A673 (cell line): ENCODE measurements around the gene RAP2B. TPM values are rescaled to one million over a fixed set of nuclear protein-coding genes. Genes with fewer than 3 reads are reported as not detected.
A peak's percentile ranks its signal among the peaks of the same experiment; 100 is the strongest.

Experiments
- BruUV-seq: library from RNA; stranded (reverse); fragments of 400-500 nt; replicated peaks from 2 replicates; lab custom pipeline; 2021; lab: Mats Ljungman, UMichigan
- CTCF ChIA-PET: fragments of 300-600 bp; sonication (Branson Sonifier 250); formaldehyde crosslinking; loops from one replicate; lab custom pipeline; 2022; ENCODE audit warnings: antibody characterized with exemption; lab: Charles Lee
- POLR2A ChIA-PET: fragments of 300-600 bp; sonication (Branson Sonifier 250); formaldehyde crosslinking; loops from one replicate; lab custom pipeline; 2022; ENCODE audit warnings: antibody characterized with exemption; ENCODE audit not compliant: low non-redundant PET; lab: Charles Lee
- DNase-seq: peaks from one replicate; pipeline ENCODE4 v3.0.0-alpha.2; 2015; ENCODE audit warnings: low spot score
- H3K27ac ChIP-seq: fragments of 200-600 bp; sonication (generic); 2 replicates; pipeline ENCODE4 v1.5.1; 2016; ENCODE audit warnings: mixed run types, low read depth, mild to moderate bottlenecking, mixed read lengths, antibody characterized with exemption, low read length; ENCODE audit not compliant: poor library complexity, severe bottlenecking
- H3K27me3 ChIP-seq: fragments of 200-600 bp; sonication (generic); replicated peaks from 2 replicates; pipeline ENCODE4 v1.6.1; 2017; ENCODE audit warnings: mixed run types, low read depth, mild to moderate bottlenecking, mixed read lengths, antibody characterized with exemption, low read length; ENCODE audit not compliant: insufficient read depth, poor library complexity
- H3K36me3 ChIP-seq: fragments of 200-600 bp; sonication (generic); 2 replicates; pipeline ENCODE4 v1.6.1; 2016; ENCODE audit warnings: mixed run types, mild to moderate bottlenecking, mixed read lengths, antibody characterized with exemption, low read length; ENCODE audit not compliant: insufficient read depth, poor library complexity, severe bottlenecking
- H3K4me1 ChIP-seq: fragments of 200-600 bp; sonication (generic); 2 replicates; pipeline ENCODE4 v1.6.1; 2017; ENCODE audit warnings: mixed run types, mild to moderate bottlenecking, mixed read lengths, antibody characterized with exemption, low read length; ENCODE audit not compliant: insufficient read depth, poor library complexity, severe bottlenecking
- H3K4me3 ChIP-seq: fragments of 200-600 bp; sonication (generic); 2 replicates; pipeline ENCODE4 v1.5.1; 2016; ENCODE audit warnings: low read depth, mixed run types, mild to moderate bottlenecking, mixed read lengths, low read length; ENCODE audit not compliant: poor library complexity, severe bottlenecking
- H3K9me3 ChIP-seq: fragments of 200-600 bp; sonication (generic); 2 replicates; pipeline ENCODE4 v1.6.1; 2016; ENCODE audit warnings: mixed run types, low read depth, mild to moderate bottlenecking, mixed read lengths, antibody characterized with exemption, low read length; ENCODE audit not compliant: poor library complexity, severe bottlenecking
- CTCF ChIP-seq: fragments of 300-800, 200-600 bp; sonication (generic); conservative IDR thresholded peaks from 2 replicates; pipeline ENCODE4 v1.5.1; 2017; ENCODE audit warnings: low read depth, mild to moderate bottlenecking, antibody characterized with exemption, low read length, moderate library complexity, mixed read lengths
- EZH2 ChIP-seq: fragments of 200-600 bp; sonication (generic); IDR thresholded peaks from 2 replicates; pipeline ENCODE4 v1.6.1; 2017; ENCODE audit warnings: borderline replicate concordance, low read depth, mild to moderate bottlenecking, mixed read lengths, antibody characterized with exemption, low read length; ENCODE audit not compliant: poor library complexity, severe bottlenecking
- intact Hi-C: fragments of 100-400 bp; cut with micrococcal nuclease; formaldehyde crosslinking; loops from one replicate; pipeline ENCODE4 v1.10.0; 2022; ENCODE audit not compliant: unreplicated experiment
- total RNA-seq: library from RNA; stranded (reverse); gene quantifications from 2 replicates; pipeline ENCODE4 v1.2.3, GENCODE V29; 2021

The RAP2B gene
- total RNA-seq, 1 experiment from 2014 or later: 15.8 TPM

DNA sequence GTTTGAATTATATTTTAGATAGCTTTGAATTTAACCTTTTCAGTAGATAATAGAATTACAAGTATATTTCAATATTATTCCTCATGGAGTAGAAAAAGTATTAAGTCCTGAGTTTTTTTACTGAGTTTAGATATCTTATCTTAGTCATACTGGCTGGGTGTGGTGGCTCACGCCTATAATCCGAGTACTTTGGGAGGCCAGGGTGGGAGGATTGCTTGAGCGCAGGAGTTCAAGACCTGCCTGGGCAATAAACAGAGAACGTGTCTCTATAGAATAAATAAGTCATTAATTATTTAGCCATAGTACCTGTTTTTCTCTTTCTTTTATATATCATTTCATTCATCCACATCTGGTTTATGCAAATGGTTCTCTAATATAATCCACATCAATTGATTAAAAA lies 9.9 kb downstream of the RAP2B start:
- CTCF ChIA-PET: no interaction called here
- H3K36me3 ChIP-seq: no peaks in the 10 kb centered on the region
- intact Hi-C loops: no loop called here

GRCh38 chr3:153172796-153173757 lies 11.1 kb downstream of the RAP2B start:
- POLR2A ChIA-PET: interaction anchor here (0.6 kb wide), 1 partner anchor 20 kb away, joined by 7 read pairs; no protein-coding TSS in a partner anchor
- BruUV-seq: no TSS peak
- Histone ChIP-seq H3K9me3 (peaks cover 7% of the 10 kb centered on the region), H3K36me3 (no peaks in the 10 kb centered on the region), H3K27ac (no peak overlapping the region), H3K27me3 (no peaks in the 10 kb centered on the region), H3K4me3 (no peak overlapping the region), H3K4me1 (peaks cover 7% of the 10 kb centered on the region)
- DNase-seq: peak; percentile 28
- CTCF ChIA-PET: interaction anchor here (1.6 kb wide), 1 partner anchor 10 kb away, joined by 4 read pairs; no protein-coding TSS in a partner anchor
- intact Hi-C loops: no loop called here
- TF ChIP-seq EZH2: no peak
- no peak for TF ChIP-seq CTCF

More for the DNA sequence above, 9.9 kb downstream of the RAP2B start:
- peaks cover 7% of the 10 kb centered on the region for H3K9me3 ChIP-seq
- H3K4me1 ChIP-seq: peaks cover 7% of the 10 kb centered on the region
- TF ChIP-seq CTCF (no peak), EZH2 (no peak)
- POLR2A ChIA-PET: no interaction called here
- no peaks in the 10 kb centered on the region for H3K27me3 ChIP-seq
- no TSS peak for BruUV-seq
- no peak overlapping the region for H3K27ac ChIP-seq
- H3K4me3 ChIP-seq: no peak overlapping the region
- no peak for DNase-seq

- ChIA-PET POLR2A (interaction anchor here (0.6 kb wide), 1 partner anchor 20 kb away, joined by 7 read pairs; no protein-coding TSS in a partner anchor), CTCF (interaction anchor here (1.6 kb wide), 1 partner anchor 11 kb away, joined by 4 read pairs; no protein-coding TSS in a partner anchor)
- peaks cover 7% of the 10 kb centered on the region for H3K9me3 ChIP-seq
- BruUV-seq: no TSS peak
- H3K27ac ChIP-seq: no peak overlapping the region
- intact Hi-C loops: no loop called here
- no peaks in the 10 kb centered on the region for H3K36me3 ChIP-seq
- TF ChIP-seq EZH2 (no peak), CTCF (no peak)
- H3K4me3 ChIP-seq: no peak overlapping the region
- DNase-seq: no peak
- H3K27me3 ChIP-seq: no peaks in the 10 kb centered on the region
- peaks cover 7% of the 10 kb centered on the region for H3K4me1 ChIP-seq
Observed at GRCh38 chr3:153173758-153174516, 11.9 kb downstream of the RAP2B start.
